HG03460 (cell line): ENCODE results near the gene TM9SF2.
A peak's percentile ranks its signal among the peaks of the same experiment; 100 is the strongest.

ENCODE experiments used
- ATAC-seq: cut with Tn5 transposase; IDR thresholded peaks from one replicate; pipeline ENCODE4 v1.9.1; 2021; ENCODE audit not compliant: unreplicated experiment

TM9SF2 gene

GRCh38 chr13:99577934-99578917 is 77.0 kb downstream of the TM9SF2 start:
- ATAC-seq = no peak

- ATAC-seq = no peak
Observed at GRCh38 chr13:99580500-99581268, 79.4 kb downstream of the TM9SF2 start.

- no peak for ATAC-seq
Observed at GRCh38 chr13:99582511-99582910, 81.2 kb downstream of the TM9SF2 start.

GRCh38 chr13:99585609-99586008 is 84.3 kb downstream of the TM9SF2 start:
- no peak for ATAC-seq

- no peak for ATAC-seq
Observed at GRCh38 chr13:99587021-99587420, 85.7 kb downstream of the TM9SF2 start.

GRCh38 chr13:99587893-99588606 is 86.8 kb downstream of the TM9SF2 start:
- no peak for ATAC-seq

- no peak for ATAC-seq
Observed at GRCh38 chr13:99589575-99589974, 88.3 kb downstream of the TM9SF2 start.

GRCh38 chr13:99590519-99591011 is 89.3 kb downstream of the TM9SF2 start:
- no peak for ATAC-seq

- ATAC-seq = no peak
Observed at GRCh38 chr13:99596180-99596579, 94.9 kb downstream of the TM9SF2 start.

- ATAC-seq = no peak
Observed at GRCh38 chr13:99600318-99600717, 99.0 kb downstream of the TM9SF2 start.

- no peak for ATAC-seq
Observed at GRCh38 chr13:99601535-99601934, 100.3 kb downstream of the TM9SF2 start.

GRCh38 chr13:99604636-99605035 is 103.4 kb downstream of the TM9SF2 start:
- ATAC-seq = no peak

- ATAC-seq = peak; percentile 72
Observed at GRCh38 chr13:99605420-99606323, 104.4 kb downstream of the TM9SF2 start.

GRCh38 chr13:99606324-99607066 is 105.2 kb downstream of the TM9SF2 start, which contains the start of gene CLYBL:
CLYBL (plus strand) TSS chr13:99606690.
- ATAC-seq = peak; percentile 79

- ATAC-seq = no peak
Observed at GRCh38 chr13:99608345-99608744, 107.1 kb downstream of the TM9SF2 start.

- ATAC-seq = no peak
Observed at GRCh38 chr13:99610702-99611289, 109.5 kb downstream of the TM9SF2 start.
